SH-SY5Y (cell line): ENCODE results near the gene ZNF8.

Experiments used
- GATA2 ChIP-seq: IDR thresholded peaks from 2 replicates; pipeline ENCODE4 v1.6.1; 2011; ENCODE audit warnings: mild to moderate bottlenecking, low read depth, low read length
- GATA3 ChIP-seq: IDR thresholded peaks from 2 replicates; pipeline ENCODE4 v1.6.1; 2011; ENCODE audit warnings: low read depth, mild to moderate bottlenecking, low read length, moderate library complexity

- TF ChIP-seq GATA2 (peak; percentile 52; the same call in 1 of the 2 replicates), GATA3 (no peak)
Measured at GRCh38 chr19:58279042-58279924, 528 bp downstream of the ZNF8 start.
